Natural killer cell (primary cell): ENCODE data around the gene DMRTA2. TPM values are rescaled to one million over a fixed set of nuclear protein-coding genes. Genes with fewer than 3 reads are reported as not detected.

Experiments used
- ATAC-seq, 3 donors: fragments of 150-1000 bp in 2 of 3; fragments of 200-7000 bp in 1 of 3; cut with Tn5 transposase; 1 replicate in 1 of 3; 2 replicates in 2 of 3; pipeline ENCODE4 v1.10.0; 2021; ENCODE audit warnings: mild to moderate bottlenecking in 2 of 3, moderate library complexity in 2 of 3
- DNase-seq, 2 donors: peaks; one replicate each; pipeline versions ENCODE4 v3.0.0 to v3.0.0-alpha.2; 2013 to 2021; ENCODE audit warnings: mixed read lengths in 1 of 2
- H3K27ac ChIP-seq: one replicate; pipeline ENCODE4 v1.5.1; 2013; ENCODE audit warnings: mild to moderate bottlenecking, low read length
- H3K27me3 ChIP-seq: one replicate; pipeline ENCODE4 v1.6.1; 2013; ENCODE audit warnings: low read length; ENCODE audit not compliant: control insufficient read depth, insufficient read depth
- H3K36me3 ChIP-seq: one replicate; pipeline ENCODE4 v1.6.1; 2013; ENCODE audit warnings: low read length; ENCODE audit not compliant: control insufficient read depth, insufficient read depth
- H3K4me1 ChIP-seq: one replicate; pipeline ENCODE4 v1.6.1; 2013; ENCODE audit warnings: low read length; ENCODE audit not compliant: control insufficient read depth, insufficient read depth
- H3K4me3 ChIP-seq: one replicate; pipeline ENCODE4 v1.5.1; 2013; ENCODE audit warnings: low read length
- H3K9me3 ChIP-seq: one replicate; pipeline ENCODE4 v1.6.1; 2013; ENCODE audit warnings: low read length; ENCODE audit not compliant: control insufficient read depth, insufficient read depth
- H3K27ac Mint-ChIP-seq, 2 donors: one replicate each; pipeline ENCODE4 v1.8.0; 2022; ENCODE audit warnings: mild to moderate bottlenecking in 2 of 2, mixed read lengths in 2 of 2, moderate library complexity in 1 of 2
- H3K27me3 Mint-ChIP-seq, 2 donors: one replicate each; pipeline ENCODE4 v1.8.0; 2022; ENCODE audit warnings: low read depth in 2 of 2, mixed read lengths in 2 of 2
- H3K36me3 Mint-ChIP-seq: one replicate; pipeline ENCODE4 v1.8.0; 2022; ENCODE audit warnings: mixed read lengths
- H3K4me1 Mint-ChIP-seq, 2 donors: one replicate each; pipeline ENCODE4 v1.8.0; 2022; ENCODE audit warnings: mixed read lengths in 2 of 2
- H3K4me3 Mint-ChIP-seq: one replicate; pipeline ENCODE4 v1.8.0; 2022; ENCODE audit warnings: mild to moderate bottlenecking, moderate library complexity, mixed read lengths
- H3K9me3 Mint-ChIP-seq, 2 donors: one replicate each; pipeline ENCODE4 v1.8.0; 2022; ENCODE audit warnings: mixed read lengths in 2 of 2
- CTCF ChIP-seq: fragments of 200-600 bp; IDR thresholded peaks from one replicate; pipeline ENCODE4 v1.8.0; 2022; ENCODE audit warnings: antibody characterized with exemption
- WGBS: methylation state at CpG from one replicate; pipeline ENCODE4 v1.1.7; 2013; ENCODE audit warnings: missing lambda C conversion rate; ENCODE audit not compliant: insufficient coverage; 5-methylcytosine and 5-hydroxymethylcytosine counted together
- intact Hi-C: fragments of 100-400 bp; cut with micrococcal nuclease; formaldehyde crosslinking; loops from one replicate; pipeline ENCODE4 v1.14.2; 2022
- total RNA-seq, 4 donors: library from RNA; stranded (reverse); fragments of 120-200 nt in 1 of 4; gene quantifications; one replicate each; pipeline versions ENCODE4 v1.2.3 to v1.2.4, GENCODE V29; 2013 to 2022

Gene DMRTA2
- total RNA-seq, 3 donors from 2014 or later (not counting 1 experiment from before 2014, with no cell fraction given): not detected

- TF ChIP-seq CTCF: no peak
- intact Hi-C loops: no loop called here
- no peaks in the 10 kb centered on the region for H3K27me3 ChIP-seq
- Mint-ChIP-seq H3K4me3 (peak overlapping the region; percentile 21), H3K4me1 (peaks cover 37 to 42% of the 10 kb centered on the region in 2 donors), H3K27me3 (no peaks in the 10 kb centered on the region), H3K9me3 (no peaks in the 10 kb centered on the region), H3K36me3 (no peaks in the 10 kb centered on the region), H3K27ac (peak overlapping the region; percentile 33 to 71)
- H3K4me1 ChIP-seq: peaks cover 13% of the 10 kb centered on the region
- peak overlapping the region; percentile 39 for H3K27ac ChIP-seq
- peak; percentile 72 to 77 (median 74) for ATAC-seq
- no peak overlapping the region for H3K4me3 ChIP-seq
- peak in 1 of 2 donors; percentile 13 for DNase-seq
- H3K36me3 ChIP-seq: no peaks in the 10 kb centered on the region
- WGBS: 23% methylated on average over 3 of the region's 4 CpGs
- H3K9me3 ChIP-seq: no peaks in the 10 kb centered on the region
These were observed 27.8 kb upstream of the DMRTA2 start for GRCh38 chr1:50450861-50451653.

GRCh38 chr1:50447961-50448360, 24.7 kb upstream of the DMRTA2 start:
- Mint-ChIP-seq H3K36me3 (no peaks in the 10 kb centered on the region), H3K4me1 (peaks cover 25 to 28% of the 10 kb centered on the region in 2 donors), H3K4me3 (no peak overlapping the region), H3K9me3 (no peaks in the 10 kb centered on the region), H3K27ac (no peak overlapping the region), H3K27me3 (no peaks in the 10 kb centered on the region)
- DNase-seq: no peak
- H3K4me3 ChIP-seq: no peak overlapping the region
- H3K36me3 ChIP-seq: no peaks in the 10 kb centered on the region
- no peak for TF ChIP-seq CTCF
- H3K27ac ChIP-seq: no peak overlapping the region
- intact Hi-C loops: no loop called here
- ATAC-seq: no peak
- H3K4me1 ChIP-seq: peaks cover 10% of the 10 kb centered on the region
- no CpG with 5 or more reads among the region's 1 CpG for WGBS
- H3K9me3 ChIP-seq: no peaks in the 10 kb centered on the region
- no peaks in the 10 kb centered on the region for H3K27me3 ChIP-seq

GRCh38 chr1:50441183-50441582, 17.9 kb upstream of the DMRTA2 start:
- intact Hi-C loops: no loop called here
- no peak for TF ChIP-seq CTCF
- no peak overlapping the region for H3K27ac Mint-ChIP-seq
- WGBS: 100% methylated on average over 6 of the region's 6 CpGs
- peaks cover 7% of the 10 kb centered on the region for H3K36me3 Mint-ChIP-seq
- H3K36me3 ChIP-seq: peaks cover 13% of the 10 kb centered on the region
- no peaks in the 10 kb centered on the region for H3K9me3 ChIP-seq
- H3K4me3 Mint-ChIP-seq: no peak overlapping the region
- no peaks in the 10 kb centered on the region for H3K9me3 Mint-ChIP-seq
- H3K4me3 ChIP-seq: no peak overlapping the region
- H3K4me1 ChIP-seq: no peaks in the 10 kb centered on the region
- H3K27me3 Mint-ChIP-seq: no peaks in the 10 kb centered on the region
- DNase-seq: no peak
- no peak for ATAC-seq
- H3K27me3 ChIP-seq: no peaks in the 10 kb centered on the region
- H3K4me1 Mint-ChIP-seq: peaks cover 6 to 7% of the 10 kb centered on the region in 2 donors
- no peak overlapping the region for H3K27ac ChIP-seq

- Histone ChIP-seq H3K4me1 (no peaks in the 10 kb centered on the region), H3K4me3 (no peak overlapping the region), H3K9me3 (no peaks in the 10 kb centered on the region), H3K27me3 (no peaks in the 10 kb centered on the region), H3K36me3 (peaks cover 13% of the 10 kb centered on the region), H3K27ac (no peak overlapping the region)
- Mint-ChIP-seq H3K9me3 (no peaks in the 10 kb centered on the region), H3K4me3 (no peak overlapping the region), H3K27me3 (no peaks in the 10 kb centered on the region), H3K36me3 (peaks cover 7% of the 10 kb centered on the region), H3K4me1 (peaks cover 12% of the 10 kb centered on the region in 2 donors), H3K27ac (no peak overlapping the region)
- DNase-seq (no peak), ATAC-seq (no peak)
- no peak for TF ChIP-seq CTCF
- intact Hi-C loops: no loop called here
These were observed 15.7 kb upstream of the DMRTA2 start for GRCh38 chr1:50438945-50439344.
